Cardiac fibroblast (primary cell): ENCODE results near the gene TPCN2.

ENCODE experiments used
- DNase-seq, 2 donors: peaks; one replicate each; pipeline versions ENCODE4 v3.0.0 to v3.0.0-alpha.2; 2010; ENCODE audit warnings: low read depth in 2 of 2
- H3K4me3 ChIP-seq, 2 donors: replicated peaks in 1 of 2; 1 replicate in 1 of 2; 2 replicates in 1 of 2; pipeline ENCODE4 v1.5.1; 2011; ENCODE audit warnings: low read depth in 2 of 2, low read length in 2 of 2, mild to moderate bottlenecking in 2 of 2, moderate library complexity in 1 of 2
- CTCF ChIP-seq: IDR thresholded peaks from one replicate; pipeline ENCODE4 v1.5.1; 2011; ENCODE audit warnings: low read depth, mild to moderate bottlenecking, low read length, inconsistent platforms

TPCN2 gene

GRCh38 chr11:69180726-69181125 lies 132.0 kb downstream of the TPCN2 start:
- H3K4me3 ChIP-seq = no peak overlapping the region
- no peak for TF ChIP-seq CTCF
- no peak for DNase-seq

GRCh38 chr11:69183613-69184012 lies 134.9 kb downstream of the TPCN2 start:
- no peak for DNase-seq
- no peak overlapping the region for H3K4me3 ChIP-seq
- no peak for TF ChIP-seq CTCF
